H54 (cell line): ENCODE measurements around the gene SORCS3.

ENCODE experiments used
- DNase-seq: peaks from one replicate; pipeline ENCODE4 v3.0.0; 2011; ENCODE audit warnings: low spot score, mixed read lengths; ENCODE audit not compliant: insufficient read length
- FAIRE-seq: peaks from 3 replicates; lab custom pipeline; 2011; peaks lifted over from hg19 to GRCh38; lab: Jason Lieb, UNC
- POLR2A ChIP-seq: IDR thresholded peaks from 2 replicates; pipeline ENCODE4 v1.6.1; 2011; ENCODE audit warnings: low read depth, mild to moderate bottlenecking, low read length

Gene SORCS3

DNA sequence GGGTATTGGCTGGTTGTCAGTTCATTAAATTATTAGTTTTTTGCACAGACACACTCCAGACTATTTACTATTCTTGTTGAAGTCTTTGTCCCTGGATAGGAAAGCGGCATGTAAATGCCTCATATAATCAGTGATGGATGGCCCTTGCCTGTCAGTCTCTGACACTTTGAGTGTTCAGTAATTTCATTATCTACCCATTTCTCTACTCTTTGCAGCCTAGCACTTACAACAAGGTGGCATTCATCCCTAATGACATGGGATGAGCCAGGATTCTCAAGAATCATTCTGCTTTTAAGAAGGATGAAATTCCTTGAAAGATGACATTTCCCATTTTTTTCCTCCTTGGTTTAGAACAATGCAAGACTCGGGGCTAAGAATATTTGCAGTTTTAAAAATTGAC, 155.7 kb downstream of the SORCS3 start:
- DNase-seq (no peak), FAIRE-seq (no peak)
- no peak for TF ChIP-seq POLR2A

DNA sequence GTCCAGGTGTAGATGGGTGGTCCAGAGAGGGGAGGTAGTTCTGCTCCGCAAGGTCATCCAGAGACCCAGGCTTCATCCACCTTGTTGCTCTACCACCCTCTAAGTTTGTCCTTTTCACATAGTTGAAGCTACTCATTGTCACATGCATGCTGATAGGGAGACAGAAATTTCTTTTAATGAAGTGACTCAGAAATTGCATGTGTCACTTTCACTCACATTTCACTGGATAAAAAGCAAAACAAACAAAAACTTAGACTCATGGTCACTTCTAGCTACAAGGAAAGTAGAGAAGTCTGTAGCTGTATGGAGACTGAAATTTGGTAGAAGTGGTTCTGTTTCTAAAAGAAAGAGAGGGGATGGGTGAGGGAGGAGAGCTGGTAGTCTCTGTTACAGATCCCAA, 161.9 kb downstream of the SORCS3 start:
- TF ChIP-seq POLR2A, result no peak
- DNase-seq (no peak), FAIRE-seq (no peak)

DNA sequence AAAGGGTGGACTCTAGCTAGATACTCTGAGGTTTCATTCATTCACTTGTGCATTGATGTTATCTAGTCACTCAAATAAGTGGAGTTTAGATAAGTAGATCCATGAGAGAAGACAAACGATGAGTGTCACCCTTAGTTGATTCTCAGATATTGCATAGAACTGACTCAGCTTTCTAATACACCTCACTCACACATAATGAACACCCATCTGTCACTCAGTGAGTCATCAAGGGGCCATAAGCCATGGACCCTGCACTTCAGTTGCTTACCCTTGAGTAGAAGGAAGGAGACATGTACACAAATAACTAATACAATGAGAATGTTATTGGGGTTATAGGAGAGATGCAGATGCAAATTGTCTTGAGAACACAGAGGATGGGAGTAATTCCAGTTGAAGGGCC, 163.8 kb downstream of the SORCS3 start:
- no peak for FAIRE-seq
- DNase-seq, result no peak
- TF ChIP-seq POLR2A, result no peak

DNA sequence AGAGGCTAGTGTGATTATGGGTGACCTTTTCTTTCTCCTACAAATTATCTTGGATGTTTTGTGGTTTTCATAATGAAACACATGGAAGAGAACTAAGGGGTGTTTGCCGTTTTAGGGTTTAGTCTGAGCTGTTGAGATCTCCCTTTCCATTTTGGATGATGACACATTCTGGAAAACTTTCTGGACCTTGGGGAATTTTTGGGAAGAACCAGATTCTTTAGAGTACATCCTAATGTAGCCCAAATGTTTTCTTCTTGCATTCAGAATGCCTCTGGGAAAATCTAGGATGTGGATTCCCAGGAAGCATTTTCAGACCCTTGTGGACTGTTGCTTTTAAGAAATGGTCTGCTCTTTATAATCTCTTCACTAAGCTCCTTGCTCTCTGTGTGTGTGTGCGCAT, 165.7 kb downstream of the SORCS3 start:
- no peak for TF ChIP-seq POLR2A
- no peak for FAIRE-seq

DNA sequence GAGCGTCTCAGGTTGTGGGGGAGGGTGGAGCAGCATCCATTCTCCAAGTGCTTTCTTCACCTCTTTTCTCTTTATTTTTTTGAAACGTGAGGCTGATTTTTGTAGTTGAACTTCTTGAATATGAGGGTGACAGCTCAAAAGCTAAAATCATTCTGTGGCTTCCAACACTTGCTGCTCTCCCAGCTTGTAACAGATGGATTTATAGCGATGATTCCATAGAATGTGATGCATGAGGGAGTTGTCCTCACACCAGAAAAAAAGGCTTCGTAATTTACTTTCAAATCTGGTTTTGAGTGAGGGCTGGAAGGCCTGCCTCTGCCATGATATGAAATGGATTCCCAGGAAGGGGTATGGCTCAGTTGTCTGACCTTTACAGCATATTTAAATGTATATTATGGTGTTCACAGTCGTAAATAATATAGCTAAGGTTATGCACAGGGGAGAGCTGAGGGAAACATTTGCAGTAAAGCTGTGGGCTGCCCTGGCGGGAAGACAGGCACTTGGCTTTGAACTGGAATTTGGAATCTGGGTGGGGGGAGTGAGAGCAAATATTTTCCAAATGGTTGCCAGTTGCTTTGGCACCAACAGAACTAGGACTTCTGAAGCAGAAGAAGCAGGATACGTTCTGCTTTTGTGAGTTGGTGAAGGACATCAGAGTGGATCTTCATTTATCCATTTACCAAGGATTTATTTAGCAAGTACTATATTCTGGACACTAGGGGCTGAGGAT, 166.7 kb downstream of the SORCS3 start:
- FAIRE-seq (no peak), DNase-seq (no peak)
- no peak for TF ChIP-seq POLR2A

More for the DNA sequence above, 165.7 kb downstream of the SORCS3 start:
- no peak for DNase-seq

GRCh38 chr10:104809288-104810090, 168.4 kb downstream of the SORCS3 start:
- TF ChIP-seq POLR2A, result no peak
- DNase-seq (no peak), FAIRE-seq (no peak)

DNA sequence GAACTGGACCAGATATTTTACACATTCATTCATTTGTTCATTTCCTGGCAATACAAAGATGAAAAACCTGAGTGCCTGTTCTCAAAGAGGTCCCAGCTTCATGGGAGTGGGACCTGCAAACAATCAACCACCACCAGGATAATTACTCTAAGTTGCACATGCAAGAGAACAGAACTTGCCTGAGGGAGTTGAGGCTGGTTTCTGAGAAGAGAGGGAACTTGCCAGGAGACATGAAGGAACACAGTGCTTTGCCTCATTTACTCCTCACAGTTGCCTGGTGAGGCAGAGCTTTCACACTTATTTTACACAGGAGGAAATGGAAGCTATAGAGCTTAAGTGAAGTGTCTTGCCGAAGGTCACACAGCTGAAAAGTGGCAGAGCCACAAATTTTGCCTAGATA, 170.1 kb downstream of the SORCS3 start:
- FAIRE-seq (no peak), DNase-seq (no peak)
- no peak for TF ChIP-seq POLR2A

DNA sequence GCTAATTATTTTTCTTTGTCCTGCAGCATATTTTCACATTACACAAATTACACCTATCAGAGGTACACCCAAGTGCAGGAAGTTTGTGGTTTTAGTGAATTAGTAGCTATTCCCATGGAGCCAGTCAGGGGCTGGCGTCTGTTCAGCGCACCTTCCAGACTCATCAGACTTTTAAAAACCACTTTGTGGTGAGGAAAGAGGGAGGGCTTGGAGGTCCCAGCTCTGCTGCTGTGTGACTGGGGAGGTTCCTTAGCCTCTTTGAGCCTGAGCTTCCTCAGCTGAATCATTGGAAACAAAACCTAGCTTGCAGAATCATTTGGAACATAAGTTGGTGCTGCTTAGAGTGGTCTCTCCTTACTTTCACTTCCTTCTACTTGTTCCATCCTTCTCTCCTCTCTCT, 175.4 kb downstream of the SORCS3 start:
- FAIRE-seq (no peak), DNase-seq (no peak)

GRCh38 chr10:104819731-104820130, 178.6 kb downstream of the SORCS3 start:
- no peak for TF ChIP-seq POLR2A
- DNase-seq, result no peak
- no peak for FAIRE-seq

More for the DNA sequence above, 175.4 kb downstream of the SORCS3 start:
- no peak for TF ChIP-seq POLR2A

DNA sequence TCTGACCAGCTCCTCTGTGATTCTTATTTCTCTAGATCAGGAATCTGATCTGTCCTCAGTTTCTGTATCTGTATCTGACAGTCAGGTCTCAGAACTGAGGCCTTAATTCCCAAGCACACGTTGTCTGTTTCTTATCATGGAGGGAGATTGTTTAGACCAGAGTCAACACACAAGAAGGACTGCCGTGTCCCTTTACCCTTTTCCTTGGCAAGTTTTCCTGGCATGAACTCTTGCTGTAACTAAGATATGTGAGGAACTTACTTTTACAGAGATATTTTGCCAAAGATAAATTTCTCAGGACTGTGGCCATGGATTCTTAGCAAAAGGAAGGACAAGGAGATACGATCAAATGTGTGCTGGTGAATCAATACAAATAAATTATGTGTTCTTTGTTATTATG, 181.0 kb downstream of the SORCS3 start:
- no peak for TF ChIP-seq POLR2A
- FAIRE-seq (no peak), DNase-seq (no peak)

DNA sequence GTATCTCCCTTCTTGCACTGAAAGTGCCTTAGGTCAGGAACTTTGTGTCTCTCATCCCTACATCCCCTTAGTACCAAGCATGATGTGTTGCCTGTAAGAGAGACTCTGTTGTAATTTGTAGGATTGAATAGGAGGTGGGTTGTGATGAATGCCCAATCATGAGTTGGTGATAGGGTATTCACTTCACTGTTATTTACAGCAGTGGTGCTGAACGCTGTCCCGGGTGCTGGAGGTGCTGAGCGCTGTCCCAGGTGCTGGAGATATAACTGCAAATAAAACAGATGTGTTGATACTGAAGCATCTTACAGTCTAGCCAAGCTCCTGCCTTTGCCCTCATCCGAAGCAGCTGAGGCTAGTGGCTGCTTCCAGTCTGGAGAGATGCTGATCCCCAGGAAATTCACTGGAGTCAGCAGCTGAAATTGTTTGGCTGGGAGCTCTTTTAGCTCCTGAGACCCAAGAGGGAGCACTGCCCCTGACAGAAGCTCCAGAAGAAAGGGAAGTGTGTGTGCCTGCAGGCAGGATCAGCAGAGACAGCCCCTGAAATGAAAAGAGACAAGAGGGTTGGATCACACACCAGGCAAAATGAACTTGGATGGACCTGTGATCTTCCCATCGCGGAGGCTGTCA, 183.4 kb downstream of the SORCS3 start:
- TF ChIP-seq POLR2A, result no peak
- DNase-seq, result peak; percentile 25
- no peak for FAIRE-seq

DNA sequence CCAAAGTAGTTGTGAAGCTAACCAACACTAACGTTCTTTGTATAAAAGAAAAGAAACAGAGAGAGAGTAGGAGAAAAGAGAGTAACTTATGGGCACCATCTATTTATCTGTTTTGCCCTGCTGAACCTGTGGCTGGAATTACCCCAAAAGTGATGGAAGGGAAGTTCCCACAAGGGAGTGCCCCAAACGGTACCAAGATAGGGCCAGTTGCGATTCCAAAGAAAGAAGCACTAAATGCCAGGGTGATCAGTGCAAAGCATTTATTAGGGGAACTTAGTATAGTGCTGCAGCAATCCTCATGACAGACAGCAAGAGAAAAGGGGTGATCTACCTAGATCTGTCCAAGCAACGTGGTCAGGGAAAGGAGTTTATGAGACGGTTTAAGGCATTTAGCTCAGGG, 190.2 kb downstream of the SORCS3 start:
- FAIRE-seq, result no peak

GRCh38 chr10:104834580-104834979, 193.5 kb downstream of the SORCS3 start:
- no peak for TF ChIP-seq POLR2A
- no peak for FAIRE-seq

More for the DNA sequence above, 190.2 kb downstream of the SORCS3 start:
- TF ChIP-seq POLR2A, result no peak
- no peak for DNase-seq

GRCh38 chr10:104835422-104835821, 194.3 kb downstream of the SORCS3 start:
- DNase-seq (no peak), FAIRE-seq (no peak)
- no peak for TF ChIP-seq POLR2A

More at GRCh38 chr10:104834580-104834979, 193.5 kb downstream of the SORCS3 start:
- DNase-seq, result no peak

DNA sequence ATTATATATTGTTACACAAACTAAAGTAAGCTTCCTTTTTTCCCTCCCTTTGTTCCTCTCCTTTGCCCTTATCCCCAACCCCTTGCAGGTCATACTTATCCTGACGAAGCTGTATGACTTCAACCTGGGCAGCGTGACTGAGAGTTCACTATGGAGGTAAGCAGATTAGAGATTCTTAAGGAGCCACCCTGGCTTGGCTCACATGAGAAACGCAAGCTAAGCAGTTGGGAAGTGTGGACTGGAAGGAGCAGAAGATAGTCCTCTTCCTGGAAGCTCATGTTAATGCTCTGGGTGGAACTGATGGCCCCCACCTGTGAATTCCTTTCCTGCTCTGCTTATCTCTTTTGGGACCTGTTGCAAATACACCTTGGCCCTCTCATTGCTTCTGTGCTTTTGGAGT, 201.6 kb downstream of the SORCS3 start:
- TF ChIP-seq POLR2A, result no peak
- FAIRE-seq, result no peak
- DNase-seq, result no peak
